LNCaP clone FGC (cell line): ENCODE data around the gene TTC9.

ENCODE experiments used
- DNase-seq: peaks from one replicate; pipeline ENCODE4 v3.0.0-alpha.2; 2011; ENCODE audit warnings: low read depth
- H3K4me3 ChIP-seq: 2 replicates; pipeline ENCODE4 v1.5.1; 2011; ENCODE audit warnings: mild to moderate bottlenecking, low read depth, low read length, control low read depth
- TF ChIP-seq, protein P1 (sequence below): IDR thresholded peaks from 2 replicates; pipeline ENCODE4 v1.5.1; 2012; ENCODE audit warnings: mild to moderate bottlenecking; ENCODE audit not compliant: control insufficient read depth, insufficient read depth; ENCODE audit errors: extremely low read depth

The TTC9 gene

DNA sequence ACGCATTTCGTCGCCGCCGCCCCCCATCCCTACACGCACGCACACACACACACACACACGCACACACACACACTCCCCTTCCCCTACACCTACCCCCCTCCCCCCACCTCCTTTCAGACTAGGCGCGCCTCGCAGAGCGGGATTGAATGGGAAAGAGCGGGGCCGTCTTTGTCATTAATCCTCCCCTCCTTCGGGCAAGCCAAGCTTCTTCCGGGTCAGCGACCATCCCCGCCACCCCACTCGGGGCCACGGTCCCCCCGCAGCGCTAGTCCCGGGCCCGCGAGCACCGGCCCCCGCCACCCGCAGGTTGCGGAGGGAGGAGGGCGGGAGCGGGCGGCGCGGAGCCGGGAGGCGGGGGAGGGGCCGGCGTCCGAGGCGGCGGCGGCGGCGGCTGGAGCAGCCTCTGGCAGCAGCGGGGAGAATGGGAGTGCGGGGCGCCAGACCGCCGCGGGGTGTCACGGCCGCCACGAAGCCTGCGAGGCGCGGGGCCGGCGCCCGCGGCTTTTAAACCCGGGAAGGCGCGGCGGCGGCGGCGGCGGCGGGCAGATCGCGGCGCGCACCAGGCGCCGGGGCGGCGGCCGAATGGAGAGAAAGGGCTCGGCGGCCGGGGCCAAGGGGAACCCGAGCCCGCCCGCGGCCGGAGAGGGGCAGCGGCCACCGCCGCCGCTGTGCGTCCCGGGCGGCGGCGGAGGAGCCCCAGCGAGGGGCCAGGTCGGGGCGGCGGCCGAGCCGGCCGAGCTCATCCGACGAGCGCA is at the start of gene TTC9:
TSS of gene TTC9 (plus strand) at position 369 of the 755 bp plus-strand sequence. CDS start at position 583, 214 bp downstream.
- TF ChIP-seq, protein P1, sequence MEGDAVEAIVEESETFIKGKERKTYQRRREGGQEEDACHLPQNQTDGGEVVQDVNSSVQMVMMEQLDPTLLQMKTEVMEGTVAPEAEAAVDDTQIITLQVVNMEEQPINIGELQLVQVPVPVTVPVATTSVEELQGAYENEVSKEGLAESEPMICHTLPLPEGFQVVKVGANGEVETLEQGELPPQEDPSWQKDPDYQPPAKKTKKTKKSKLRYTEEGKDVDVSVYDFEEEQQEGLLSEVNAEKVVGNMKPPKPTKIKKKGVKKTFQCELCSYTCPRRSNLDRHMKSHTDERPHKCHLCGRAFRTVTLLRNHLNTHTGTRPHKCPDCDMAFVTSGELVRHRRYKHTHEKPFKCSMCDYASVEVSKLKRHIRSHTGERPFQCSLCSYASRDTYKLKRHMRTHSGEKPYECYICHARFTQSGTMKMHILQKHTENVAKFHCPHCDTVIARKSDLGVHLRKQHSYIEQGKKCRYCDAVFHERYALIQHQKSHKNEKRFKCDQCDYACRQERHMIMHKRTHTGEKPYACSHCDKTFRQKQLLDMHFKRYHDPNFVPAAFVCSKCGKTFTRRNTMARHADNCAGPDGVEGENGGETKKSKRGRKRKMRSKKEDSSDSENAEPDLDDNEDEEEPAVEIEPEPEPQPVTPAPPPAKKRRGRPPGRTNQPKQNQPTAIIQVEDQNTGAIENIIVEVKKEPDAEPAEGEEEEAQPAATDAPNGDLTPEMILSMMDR: no peak
- H3K4me3 ChIP-seq: peak within 1 kb of the TSS; percentile 61
- no peak for DNase-seq

DNA sequence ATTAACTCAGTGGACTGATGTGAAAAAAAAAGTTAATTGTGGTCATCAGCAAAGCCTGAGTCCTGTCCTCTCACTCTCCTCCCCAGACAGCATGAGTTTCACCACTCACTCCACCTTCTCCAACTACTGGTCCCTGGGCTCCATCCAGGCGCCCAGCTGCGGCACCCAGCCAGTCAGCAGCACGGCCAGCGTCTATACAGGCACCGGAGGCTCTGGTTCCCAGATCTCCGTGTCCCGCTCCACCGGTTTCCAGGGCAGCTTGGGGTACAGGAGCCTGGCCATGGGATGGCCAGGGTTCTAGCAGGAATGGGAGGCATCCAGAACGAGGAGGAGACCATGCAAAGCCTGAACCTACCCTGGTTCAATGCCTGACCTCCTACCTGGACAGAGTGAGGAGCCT is 47.3 kb upstream of the TTC9 start:
- TF ChIP-seq, protein P1: no peak
- no peak for DNase-seq
- H3K4me3 ChIP-seq: no peak overlapping the region

DNA sequence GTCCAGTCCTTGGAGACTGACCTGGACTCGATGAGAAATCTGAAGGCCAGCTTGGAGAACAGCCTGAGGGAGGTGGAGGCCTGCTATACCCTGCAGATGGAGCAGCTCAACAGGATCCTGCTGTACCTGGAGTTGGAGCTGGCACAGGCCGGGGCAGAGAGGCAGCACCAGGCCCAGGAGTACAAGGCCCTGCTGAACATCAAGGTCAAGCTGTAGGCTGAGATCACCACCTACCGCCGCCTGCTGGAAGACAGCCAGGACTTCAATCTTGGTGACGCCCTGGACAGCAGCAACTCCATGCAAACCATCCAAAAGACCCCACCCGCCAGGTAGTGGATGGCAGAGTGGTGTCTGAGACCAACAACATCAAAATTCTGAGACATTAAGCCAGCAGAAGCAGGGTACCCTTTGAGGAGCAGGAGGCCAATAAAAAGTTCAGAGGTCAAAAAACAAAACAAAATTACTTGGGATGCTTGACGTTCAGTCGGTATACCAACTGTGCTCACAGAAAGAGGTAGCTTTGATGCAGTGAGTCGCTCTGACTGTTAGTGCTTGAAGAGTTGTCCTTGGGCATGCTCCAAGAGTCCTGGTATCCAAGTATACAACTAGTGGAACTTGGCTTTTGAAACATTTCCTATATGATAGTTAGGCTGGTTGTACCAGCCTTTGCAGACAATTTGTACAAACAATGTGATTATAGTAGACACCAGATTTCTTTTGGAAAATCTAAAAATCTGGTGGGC is 46.1 kb upstream of the TTC9 start:
- TF ChIP-seq, protein P1: no peak
- no peak for DNase-seq
- H3K4me3 ChIP-seq: no peak overlapping the region

DNA sequence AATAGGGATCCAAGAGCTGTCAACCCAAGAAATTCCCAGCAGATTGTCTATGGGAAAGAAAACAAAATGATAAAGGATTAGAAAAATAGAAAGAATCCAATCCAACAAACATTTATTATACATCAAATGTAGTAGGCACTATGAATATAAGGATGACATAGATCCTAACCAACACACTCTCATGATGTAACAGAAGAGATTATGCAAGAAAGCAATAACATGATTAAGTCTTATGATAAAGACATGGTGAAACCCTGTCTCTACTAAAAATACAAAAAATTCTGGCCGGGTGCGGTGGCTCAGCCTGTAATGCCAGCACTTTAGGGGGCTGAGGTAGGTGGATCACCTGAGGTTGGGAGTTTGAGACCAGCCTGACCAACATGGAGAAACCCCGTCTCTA is 44.0 kb upstream of the TTC9 start:
- TF ChIP-seq, protein P1: no peak
- DNase-seq: no peak
- no peak overlapping the region for H3K4me3 ChIP-seq

DNA sequence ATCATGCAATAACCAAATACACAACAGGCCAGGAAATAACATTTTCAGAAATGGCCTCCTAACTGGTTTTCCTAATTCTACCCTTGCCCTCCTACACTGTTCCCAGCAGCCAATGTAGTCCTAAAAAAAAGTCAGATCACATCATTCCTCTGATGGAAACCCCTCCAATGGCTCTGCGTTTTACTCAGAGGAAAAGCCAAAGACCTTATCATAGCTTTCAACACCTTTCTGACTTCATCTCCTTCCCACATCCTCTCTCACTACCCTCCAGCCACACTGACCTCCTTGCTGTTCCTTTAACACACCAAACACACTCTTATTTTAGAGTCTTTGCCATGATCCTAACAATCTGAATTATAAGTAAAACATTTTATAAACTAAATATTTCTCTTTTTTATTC is 42.4 kb upstream of the TTC9 start:
- H3K4me3 ChIP-seq: peak overlapping the region; percentile 67
- no peak for DNase-seq
- TF ChIP-seq, protein P1: no peak

DNA sequence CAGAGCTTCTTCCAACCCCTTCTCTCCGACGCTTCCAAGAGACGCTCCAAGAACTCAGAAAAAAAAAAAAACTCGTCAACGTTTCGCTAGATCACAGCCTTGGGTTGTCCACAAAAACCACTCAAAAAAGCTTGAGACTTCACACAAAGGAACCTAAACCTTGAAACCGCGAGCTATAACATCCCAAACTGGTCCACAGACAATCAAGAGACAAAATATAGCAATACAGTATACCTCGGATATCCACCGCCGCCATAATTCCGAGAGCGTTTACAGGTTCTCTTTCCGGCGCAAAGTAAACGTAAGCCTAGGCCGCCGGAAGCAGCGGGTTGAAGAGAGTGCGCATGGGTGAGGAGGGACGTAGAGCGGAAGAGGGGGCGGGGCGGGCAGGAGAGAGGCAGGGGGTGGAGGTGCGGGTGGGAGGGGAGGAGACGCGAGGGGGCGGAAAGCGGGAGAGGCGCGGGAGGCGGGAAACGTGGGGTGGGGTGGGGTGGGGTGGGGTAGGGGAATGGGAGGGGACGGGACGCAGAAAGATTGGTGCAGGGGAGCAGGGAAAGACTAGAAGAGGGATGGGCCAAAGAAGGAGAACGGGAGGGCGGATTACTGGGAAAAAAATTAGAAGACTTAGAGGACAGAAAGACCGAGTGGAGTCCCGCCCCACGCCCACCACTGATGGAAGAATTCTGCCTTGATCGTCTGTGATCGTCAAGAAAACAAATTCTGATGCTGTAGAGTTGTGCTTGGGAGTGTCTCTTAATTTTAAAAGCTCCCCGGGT is 41.1 kb upstream of the TTC9 start, which contains the start of gene MED6:
TSS of gene MED6 (minus strand) at position 274 of the 776 bp plus-strand sequence. CDS start at position 256, 18 bp downstream.
- TF ChIP-seq, protein P1: no peak
- DNase-seq: peak; percentile 69
- H3K4me3 ChIP-seq: peak within 1 kb of the TSS; percentile 67
